GM23338 (cell line): ENCODE data around the gene TFB2M. TPM values are rescaled to one million over a fixed set of nuclear protein-coding genes. Genes with fewer than 3 reads are reported as not detected.

ENCODE experiments used
- ATAC-seq: fragments of 200-7000 bp; cut with Tn5 transposase; 3 replicates; pipeline ENCODE4 v1.9.1; 2020
- DNase-seq: peaks from one replicate; pipeline ENCODE4 v3.0.0-alpha.2; 2015; ENCODE audit warnings: low spot score
- H2AFZ ChIP-seq: fragments of 200-600 bp; sonication (generic); 2 replicates; pipeline ENCODE4 v1.8.0; 2016; ENCODE audit warnings: antibody characterized with exemption, mild to moderate bottlenecking, moderate library complexity
- H3F3A ChIP-seq: fragments of 200-600 bp; sonication (generic); replicated peaks from 2 replicates; pipeline ENCODE4 v1.8.0; 2017; ENCODE audit warnings: antibody characterized with exemption, mixed run types, low read depth
- H3K27ac ChIP-seq: fragments of 200-600 bp; sonication (generic); 2 replicates; pipeline ENCODE4 v1.6.1; 2016; ENCODE audit warnings: low read depth
- H3K27me3 ChIP-seq: fragments of 200-600 bp; sonication (generic); 2 replicates; pipeline ENCODE4 v1.8.0; 2016; ENCODE audit warnings: mild to moderate bottlenecking, mixed run types, moderate library complexity; ENCODE audit not compliant: insufficient read depth
- H3K36me3 ChIP-seq: fragments of 200-600 bp; sonication (generic); 2 replicates; pipeline ENCODE4 v1.8.0; 2016; ENCODE audit warnings: mild to moderate bottlenecking; ENCODE audit not compliant: insufficient read depth
- H3K4me1 ChIP-seq: fragments of 200-600 bp; sonication (generic); 2 replicates; pipeline ENCODE4 v1.8.0; 2016; ENCODE audit warnings: mild to moderate bottlenecking, moderate library complexity; ENCODE audit not compliant: insufficient read depth
- H3K4me2 ChIP-seq: fragments of 200-600 bp; sonication (generic); 2 replicates; pipeline ENCODE4 v1.7.1; 2017; ENCODE audit warnings: mixed run types
- H3K4me3 ChIP-seq: fragments of 200-600 bp; sonication (generic); 2 replicates; pipeline ENCODE4 v1.6.1; 2016; ENCODE audit warnings: mixed run types
- H3K79me2 ChIP-seq: fragments of 200-600 bp; sonication (generic); replicated peaks from 2 replicates; pipeline ENCODE4 v1.8.0; 2017; ENCODE audit warnings: mild to moderate bottlenecking; ENCODE audit not compliant: insufficient read depth
- H3K9me2 ChIP-seq: fragments of 200-600 bp; sonication (generic); 2 replicates; pipeline ENCODE4 v1.8.0; 2017; ENCODE audit not compliant: insufficient read depth
- H4K20me1 ChIP-seq: fragments of 200-600 bp; sonication (generic); replicated peaks from 2 replicates; pipeline ENCODE4 v1.8.0; 2017; ENCODE audit warnings: mild to moderate bottlenecking; ENCODE audit not compliant: insufficient read depth
- H3K27ac Mint-ChIP-seq: 2 replicates; pipeline ENCODE4 v1.8.0; 2020; ENCODE audit warnings: inconsistent platforms, mild to moderate bottlenecking, moderate library complexity, mixed read lengths
- H3K27me3 Mint-ChIP-seq: 3 replicates; pipeline ENCODE4 v1.8.0; 2022; ENCODE audit warnings: low read depth, mild to moderate bottlenecking, moderate library complexity, mixed read lengths, inconsistent platforms; ENCODE audit not compliant: insufficient read depth, poor library complexity
- H3K36me3 Mint-ChIP-seq: 3 replicates; pipeline ENCODE4 v1.8.0; 2021; ENCODE audit warnings: low read depth, mild to moderate bottlenecking, inconsistent platforms, moderate library complexity, mixed read lengths
- H3K4me1 Mint-ChIP-seq: 3 replicates; pipeline ENCODE4 v1.8.0; 2020; ENCODE audit warnings: mild to moderate bottlenecking, inconsistent platforms, mixed read lengths
- H3K4me3 Mint-ChIP-seq: 3 replicates; pipeline ENCODE4 v1.8.0; 2021; ENCODE audit warnings: moderate library complexity, mild to moderate bottlenecking, inconsistent platforms, mixed read lengths
- H3K9me3 Mint-ChIP-seq: 3 replicates; pipeline ENCODE4 v1.8.0; 2020; ENCODE audit warnings: moderate library complexity, mild to moderate bottlenecking, inconsistent platforms, mixed read lengths
- CREB1 ChIP-seq: fragments of 250-450 bp; sonication (Bioruptor Pico); IDR thresholded peaks from 2 replicates; pipeline ENCODE4 v1.5.0; 2020; ENCODE audit warnings: low read depth, mild to moderate bottlenecking, moderate library complexity
- EZH2 ChIP-seq: fragments of 200-600 bp; sonication (generic); IDR thresholded peaks from one replicate; pipeline ENCODE4 v1.8.0; 2017; ENCODE audit warnings: antibody characterized with exemption, mild to moderate bottlenecking, low read depth; ENCODE audit not compliant: unreplicated experiment
- EZH2phosphoT487 ChIP-seq: fragments of 200-600 bp; sonication (generic); IDR thresholded peaks from one replicate; pipeline ENCODE4 v1.8.1; 2018; ENCODE audit warnings: antibody characterized with exemption; ENCODE audit not compliant: unreplicated experiment
- STAT1 ChIP-seq: IDR thresholded peaks from one replicate; pipeline ENCODE4 v1.6.1; 2016; ENCODE audit warnings: antibody characterized with exemption; ENCODE audit not compliant: unreplicated experiment
- ZNF331 ChIP-seq: fragments of 250-450 bp; sonication (Bioruptor Pico); IDR thresholded peaks from 2 replicates; pipeline ENCODE4 v1.5.0; 2020; ENCODE audit warnings: low read depth, mild to moderate bottlenecking, moderate library complexity
- polyA plus RNA-seq: library from polyadenylated mRNA; unstranded; fragments of >200 nt; fragmentation: Nextera tagmentation; extraction: Ambion mirVana; gene quantifications from 2 replicates; pipeline ENCODE4 v1.2.1, GENCODE V29; 2016
- total RNA-seq: library from RNA; depleted of rRNA; stranded (reverse); fragments of >200 nt; shearing (Covaris generic); gene quantifications from 2 replicates; pipeline ENCODE4 v1.2.3, GENCODE V29; 2014
- TF ChIP-seq, protein P1 (sequence below), 2 experiments: fragments of 200-600 bp in 1 of 2; sonication (generic) in 1 of 2; conservative IDR thresholded peaks; 2 replicates each; pipeline versions ENCODE4 v1.5.1 to v1.6.1; 2016 to 2017; ENCODE audit warnings: antibody characterized with exemption in 2 of 2, low read depth in 2 of 2, mild to moderate bottlenecking in 2 of 2, moderate library complexity in 1 of 2
- TF ChIP-seq, protein P2 (sequence below): fragments of 250-450 bp; sonication (Bioruptor Pico); IDR thresholded peaks from 2 replicates; pipeline ENCODE4 v1.5.0; 2020; ENCODE audit warnings: mild to moderate bottlenecking, moderate library complexity

Gene TFB2M
- total and polyA plus RNA-seq, 2 experiments from 2014 or later: 18.7 to 24.9 TPM

DNA sequence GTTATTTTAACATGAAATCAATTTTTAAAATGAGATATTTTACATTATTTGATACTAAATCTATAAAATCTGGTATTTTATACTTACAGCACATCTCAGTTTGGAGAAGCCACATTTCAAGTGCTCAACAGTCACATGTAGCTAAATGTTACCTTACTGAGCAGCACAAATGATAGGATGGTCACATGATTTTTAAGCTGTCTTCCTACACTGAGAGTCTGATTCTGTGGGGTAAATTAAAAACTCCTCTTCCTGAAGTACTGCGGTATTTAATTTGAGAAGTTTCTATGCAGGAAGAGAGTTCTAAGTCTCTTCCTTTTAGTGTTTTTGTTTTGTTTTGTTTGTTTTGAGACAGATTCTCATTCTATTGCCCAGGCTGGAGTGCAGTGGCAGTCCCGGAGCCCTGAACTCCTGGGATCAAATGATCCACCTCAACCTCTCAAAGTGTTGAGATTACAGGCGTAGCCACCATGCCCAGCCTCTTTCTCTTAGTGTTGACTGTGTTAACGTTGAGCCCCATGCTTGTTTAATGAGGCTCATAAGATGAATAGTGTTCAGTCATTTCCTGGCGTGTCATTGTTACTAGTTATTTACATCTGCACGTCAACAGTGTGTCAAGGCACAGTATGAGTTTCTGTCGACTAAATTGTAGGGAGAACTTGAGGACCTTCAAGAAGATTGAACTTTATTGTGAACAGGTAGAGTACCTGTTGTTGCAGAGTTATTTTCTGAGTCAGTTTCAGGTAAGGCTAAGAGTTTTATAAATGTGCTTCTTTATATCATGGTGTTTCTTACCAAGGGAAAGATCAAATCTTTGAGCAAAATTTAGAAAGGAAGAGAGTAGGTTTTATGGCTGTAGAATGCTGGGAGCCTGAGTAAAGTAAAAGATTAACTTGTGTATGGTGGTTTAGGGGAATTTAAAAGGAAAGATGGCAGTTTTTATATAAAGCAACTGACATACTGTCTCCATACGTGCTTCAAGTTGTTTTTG is 3.5 kb upstream of the TFB2M start:
- Histone ChIP-seq H4K20me1 (peaks cover 12% of the 10 kb centered on the region), H3K27ac (0 out of 2 replicates have a peak overlapping the region, but pooled peaks have one; percentile 28), H3K4me1 (peaks cover 11% of the 10 kb centered on the region; the same call in 1 of the 2 replicates), H2AFZ (no peak overlapping the region), H3K4me2 (no peak overlapping the region), H3K36me3 (no peaks in the 10 kb centered on the region), H3K27me3 (no peaks in the 10 kb centered on the region), H3F3A (no peaks in the 10 kb centered on the region), H3K4me3 (no peak overlapping the region), H3K79me2 (peaks cover 91% of the 10 kb centered on the region), H3K9me2 (no peaks in the 10 kb centered on the region)
- TF ChIP-seq EZH2: no peak
- no peak for TF ChIP-seq EZH2phosphoT487
- TF ChIP-seq, protein P1, sequence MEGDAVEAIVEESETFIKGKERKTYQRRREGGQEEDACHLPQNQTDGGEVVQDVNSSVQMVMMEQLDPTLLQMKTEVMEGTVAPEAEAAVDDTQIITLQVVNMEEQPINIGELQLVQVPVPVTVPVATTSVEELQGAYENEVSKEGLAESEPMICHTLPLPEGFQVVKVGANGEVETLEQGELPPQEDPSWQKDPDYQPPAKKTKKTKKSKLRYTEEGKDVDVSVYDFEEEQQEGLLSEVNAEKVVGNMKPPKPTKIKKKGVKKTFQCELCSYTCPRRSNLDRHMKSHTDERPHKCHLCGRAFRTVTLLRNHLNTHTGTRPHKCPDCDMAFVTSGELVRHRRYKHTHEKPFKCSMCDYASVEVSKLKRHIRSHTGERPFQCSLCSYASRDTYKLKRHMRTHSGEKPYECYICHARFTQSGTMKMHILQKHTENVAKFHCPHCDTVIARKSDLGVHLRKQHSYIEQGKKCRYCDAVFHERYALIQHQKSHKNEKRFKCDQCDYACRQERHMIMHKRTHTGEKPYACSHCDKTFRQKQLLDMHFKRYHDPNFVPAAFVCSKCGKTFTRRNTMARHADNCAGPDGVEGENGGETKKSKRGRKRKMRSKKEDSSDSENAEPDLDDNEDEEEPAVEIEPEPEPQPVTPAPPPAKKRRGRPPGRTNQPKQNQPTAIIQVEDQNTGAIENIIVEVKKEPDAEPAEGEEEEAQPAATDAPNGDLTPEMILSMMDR (conservative IDR thresholded peaks at IDR 0.05; ENCODE audit: low read depth in 2 of 2): no peak
- H3K4me3 Mint-ChIP-seq: no peak overlapping the region
- peaks cover 8% of the 10 kb centered on the region for H3K36me3 Mint-ChIP-seq
- peak overlapping the region; percentile 26; the same call in 1 of the 2 replicates for H3K27ac Mint-ChIP-seq
- peaks cover 7% of the 10 kb centered on the region for H3K27me3 Mint-ChIP-seq
- ATAC-seq: no peak
- DNase-seq: no peak
- peaks cover 9% of the 10 kb centered on the region for H3K4me1 Mint-ChIP-seq
- no peaks in the 10 kb centered on the region for H3K9me3 Mint-ChIP-seq

DNA sequence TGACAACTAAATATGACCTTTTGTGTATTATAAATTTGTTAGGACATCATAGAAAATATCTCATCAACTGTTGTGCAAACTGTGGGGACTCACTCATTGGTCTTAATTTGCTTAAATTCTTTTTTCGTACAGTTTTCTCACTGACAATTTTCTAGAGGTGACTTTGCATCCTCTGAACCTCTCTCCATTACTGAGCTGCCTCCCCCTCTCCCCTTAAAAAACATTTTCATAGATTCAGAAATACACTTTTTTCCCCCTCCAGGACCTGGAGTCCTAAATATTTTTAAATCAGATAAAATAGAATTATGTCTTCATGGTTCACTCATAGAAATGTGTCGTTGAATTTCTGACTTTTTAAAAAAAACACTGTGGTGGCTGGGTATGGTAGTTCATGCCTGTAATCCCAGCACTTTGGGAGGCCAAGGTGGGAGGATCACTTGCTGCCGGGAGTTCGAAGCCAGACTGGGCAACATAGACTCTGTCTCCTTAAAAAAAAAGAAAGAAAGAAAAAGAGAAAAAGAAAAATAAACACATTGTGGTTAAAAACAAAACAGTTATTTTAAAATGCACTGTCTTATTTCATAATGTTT is 1.7 kb upstream of the TFB2M start:
- Histone ChIP-seq H3K79me2 (peaks cover 91% of the 10 kb centered on the region), H3K36me3 (no peaks in the 10 kb centered on the region), H3K27me3 (no peaks in the 10 kb centered on the region), H3K4me1 (peaks cover 13% of the 10 kb centered on the region; the same call in 1 of the 2 replicates), H3F3A (no peaks in the 10 kb centered on the region), H2AFZ (no peak overlapping the region), H4K20me1 (peaks cover 9% of the 10 kb centered on the region), H3K27ac (no peak overlapping the region), H3K4me2 (peak overlapping the region; percentile 94), H3K4me3 (peak overlapping the region; percentile 95), H3K9me2 (no peaks in the 10 kb centered on the region)
- DNase-seq (no peak), ATAC-seq (no peak)
- Mint-ChIP-seq H3K9me3 (no peaks in the 10 kb centered on the region), H3K27ac (peak overlapping the region; percentile 47; the same call in 1 of the 2 replicates), H3K4me3 (peak overlapping the region; percentile 98), H3K36me3 (peaks cover 17% of the 10 kb centered on the region), H3K4me1 (peaks cover 9% of the 10 kb centered on the region), H3K27me3 (peaks cover 7% of the 10 kb centered on the region)
- TF ChIP-seq, protein P2, sequence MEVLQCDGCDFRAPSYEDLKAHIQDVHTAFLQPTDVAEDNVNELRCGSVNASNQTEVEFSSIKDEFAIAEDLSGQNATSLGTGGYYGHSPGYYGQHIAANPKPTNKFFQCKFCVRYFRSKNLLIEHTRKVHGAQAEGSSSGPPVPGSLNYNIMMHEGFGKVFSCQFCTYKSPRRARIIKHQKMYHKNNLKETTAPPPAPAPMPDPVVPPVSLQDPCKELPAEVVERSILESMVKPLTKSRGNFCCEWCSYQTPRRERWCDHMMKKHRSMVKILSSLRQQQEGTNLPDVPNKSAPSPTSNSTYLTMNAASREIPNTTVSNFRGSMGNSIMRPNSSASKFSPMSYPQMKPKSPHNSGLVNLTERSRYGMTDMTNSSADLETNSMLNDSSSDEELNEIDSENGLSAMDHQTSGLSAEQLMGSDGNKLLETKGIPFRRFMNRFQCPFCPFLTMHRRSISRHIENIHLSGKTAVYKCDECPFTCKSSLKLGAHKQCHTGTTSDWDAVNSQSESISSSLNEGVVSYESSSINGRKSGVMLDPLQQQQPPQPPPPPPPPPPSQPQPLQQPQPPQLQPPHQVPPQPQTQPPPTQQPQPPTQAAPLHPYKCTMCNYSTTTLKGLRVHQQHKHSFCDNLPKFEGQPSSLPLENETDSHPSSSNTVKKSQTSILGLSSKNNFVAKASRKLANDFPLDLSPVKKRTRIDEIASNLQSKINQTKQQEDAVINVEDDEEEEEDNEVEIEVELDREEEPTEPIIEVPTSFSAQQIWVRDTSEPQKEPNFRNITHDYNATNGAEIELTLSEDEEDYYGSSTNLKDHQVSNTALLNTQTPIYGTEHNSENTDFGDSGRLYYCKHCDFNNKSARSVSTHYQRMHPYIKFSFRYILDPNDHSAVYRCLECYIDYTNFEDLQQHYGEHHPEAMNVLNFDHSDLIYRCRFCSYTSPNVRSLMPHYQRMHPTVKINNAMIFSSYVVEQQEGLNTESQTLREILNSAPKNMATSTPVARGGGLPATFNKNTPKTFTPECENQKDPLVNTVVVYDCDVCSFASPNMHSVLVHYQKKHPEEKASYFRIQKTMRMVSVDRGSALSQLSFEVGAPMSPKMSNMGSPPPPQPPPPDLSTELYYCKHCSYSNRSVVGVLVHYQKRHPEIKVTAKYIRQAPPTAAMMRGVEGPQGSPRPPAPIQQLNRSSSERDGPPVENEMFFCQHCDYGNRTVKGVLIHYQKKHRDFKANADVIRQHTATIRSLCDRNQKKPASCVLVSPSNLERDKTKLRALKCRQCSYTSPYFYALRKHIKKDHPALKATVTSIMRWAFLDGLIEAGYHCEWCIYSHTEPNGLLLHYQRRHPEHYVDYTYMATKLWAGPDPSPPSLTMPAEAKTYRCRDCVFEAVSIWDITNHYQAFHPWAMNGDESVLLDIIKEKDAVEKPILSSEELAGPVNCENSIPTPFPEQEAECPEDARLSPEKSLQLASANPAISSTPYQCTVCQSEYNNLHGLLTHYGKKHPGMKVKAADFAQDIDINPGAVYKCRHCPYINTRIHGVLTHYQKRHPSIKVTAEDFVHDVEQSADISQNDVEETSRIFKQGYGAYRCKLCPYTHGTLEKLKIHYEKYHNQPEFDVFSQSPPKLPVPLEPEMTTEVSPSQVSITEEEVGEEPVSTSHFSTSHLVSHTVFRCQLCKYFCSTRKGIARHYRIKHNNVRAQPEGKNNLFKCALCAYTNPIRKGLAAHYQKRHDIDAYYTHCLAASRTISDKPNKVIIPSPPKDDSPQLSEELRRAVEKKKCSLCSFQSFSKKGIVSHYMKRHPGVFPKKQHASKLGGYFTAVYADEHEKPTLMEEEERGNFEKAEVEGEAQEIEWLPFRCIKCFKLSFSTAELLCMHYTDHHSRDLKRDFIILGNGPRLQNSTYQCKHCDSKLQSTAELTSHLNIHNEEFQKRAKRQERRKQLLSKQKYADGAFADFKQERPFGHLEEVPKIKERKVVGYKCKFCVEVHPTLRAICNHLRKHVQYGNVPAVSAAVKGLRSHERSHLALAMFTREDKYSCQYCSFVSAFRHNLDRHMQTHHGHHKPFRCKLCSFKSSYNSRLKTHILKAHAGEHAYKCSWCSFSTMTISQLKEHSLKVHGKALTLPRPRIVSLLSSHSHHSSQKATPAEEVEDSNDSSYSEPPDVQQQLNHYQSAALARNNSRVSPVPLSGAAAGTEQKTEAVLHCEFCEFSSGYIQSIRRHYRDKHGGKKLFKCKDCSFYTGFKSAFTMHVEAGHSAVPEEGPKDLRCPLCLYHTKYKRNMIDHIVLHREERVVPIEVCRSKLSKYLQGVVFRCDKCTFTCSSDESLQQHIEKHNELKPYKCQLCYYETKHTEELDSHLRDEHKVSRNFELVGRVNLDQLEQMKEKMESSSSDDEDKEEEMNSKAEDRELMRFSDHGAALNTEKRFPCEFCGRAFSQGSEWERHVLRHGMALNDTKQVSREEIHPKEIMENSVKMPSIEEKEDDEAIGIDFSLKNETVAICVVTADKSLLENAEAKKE: no peak
- TF ChIP-seq ZNF331 (CRISPR knock-in tag) (no peak), CREB1 (CRISPR knock-in tag) (no peak), STAT1 (no peak)
